ENCODE measurements around the gene MAGEA6. TPM values are rescaled to one million over a fixed set of nuclear protein-coding genes. Genes with fewer than 3 reads are reported as not detected.
"Not testable (repeated sequence)": the region's sequence is repeated elsewhere in the genome, so short reads cannot be mapped to it uniquely, and the experiment has no call there.

Gene MAGEA6
- total and polyA plus RNA-seq, 2 experiments from 2014 or later = 0.45 TPM; not detected in 1

DNA sequence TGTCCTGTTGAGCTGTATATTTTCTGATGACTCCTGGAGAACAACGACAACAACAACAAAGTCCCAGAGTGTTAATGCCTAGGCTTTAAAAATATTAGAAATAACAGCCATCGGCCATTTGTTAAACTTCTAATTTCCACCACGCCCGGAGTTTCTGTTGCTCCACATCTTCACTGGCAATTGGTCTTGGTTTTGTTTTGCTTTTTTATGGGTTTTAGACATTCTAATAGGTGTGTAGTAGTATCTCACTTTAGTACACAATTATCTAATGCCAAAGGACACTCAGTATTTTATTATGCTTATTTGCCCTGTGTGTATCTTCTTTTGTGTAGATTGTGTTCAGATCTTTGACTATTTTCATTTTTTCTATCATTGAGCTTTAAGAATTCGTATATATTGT is 30.9 kb downstream of the MAGEA6 start:
- no peak overlapping the region for H3K4me2 ChIP-seq
- no peaks in the 10 kb centered on the region for H3K79me2 ChIP-seq
- WGBS (ENCODE audit: low lambda C conversion rate, missing lambda C conversion rate) = 78% methylated on average over 5 of the region's 5 CpGs
- TF ChIP-seq EZH2phosphoT487 (IDR thresholded peaks at IDR 0.05; ENCODE audit: low read depth, severe bottlenecking, unreplicated experiment) = no peak
- no peaks in the 10 kb centered on the region for H4K20me1 ChIP-seq (ENCODE audit: insufficient read depth, poor library complexity, severe bottlenecking)
- no peaks in the 10 kb centered on the region for H3K9me2 ChIP-seq (replicated peaks; ENCODE audit: insufficient read depth)
- no peaks in the 10 kb centered on the region for H3K4me1 ChIP-seq (ENCODE audit: insufficient read depth)
- H3K4me3 ChIP-seq = no peak overlapping the region
- H3K27me3 ChIP-seq = no peaks in the 10 kb centered on the region
- no peak overlapping the region for H2AFZ ChIP-seq
- H3K27ac ChIP-seq = no peak overlapping the region
- H3K36me3 ChIP-seq (replicated peaks; ENCODE audit: insufficient read depth, low read depth) = no peaks in the 10 kb centered on the region
- no peaks in the 10 kb centered on the region for H3K9me3 ChIP-seq (ENCODE audit: low read depth)
- no peak for DNase-seq (ENCODE audit: low spot score)

GRCh38 chrX:152736528-152736927 is 33.0 kb downstream of the MAGEA6 start:
- not testable (repeated sequence) for H3K9me2 ChIP-seq (replicated peaks; ENCODE audit: insufficient read depth); H3K4me2 ChIP-seq; H2AFZ ChIP-seq; H3K36me3 ChIP-seq (replicated peaks; ENCODE audit: insufficient read depth, low read depth); H3K79me2 ChIP-seq; H3K27me3 ChIP-seq; H3K9me3 ChIP-seq (ENCODE audit: low read depth); H3K4me3 ChIP-seq; H3K27ac ChIP-seq; DNase-seq (ENCODE audit: low spot score); H4K20me1 ChIP-seq (ENCODE audit: insufficient read depth, poor library complexity, severe bottlenecking); H3K4me1 ChIP-seq (ENCODE audit: insufficient read depth)
- WGBS (ENCODE audit: low lambda C conversion rate, missing lambda C conversion rate) = 67% methylated on average over 12 of the region's 12 CpGs

DNA sequence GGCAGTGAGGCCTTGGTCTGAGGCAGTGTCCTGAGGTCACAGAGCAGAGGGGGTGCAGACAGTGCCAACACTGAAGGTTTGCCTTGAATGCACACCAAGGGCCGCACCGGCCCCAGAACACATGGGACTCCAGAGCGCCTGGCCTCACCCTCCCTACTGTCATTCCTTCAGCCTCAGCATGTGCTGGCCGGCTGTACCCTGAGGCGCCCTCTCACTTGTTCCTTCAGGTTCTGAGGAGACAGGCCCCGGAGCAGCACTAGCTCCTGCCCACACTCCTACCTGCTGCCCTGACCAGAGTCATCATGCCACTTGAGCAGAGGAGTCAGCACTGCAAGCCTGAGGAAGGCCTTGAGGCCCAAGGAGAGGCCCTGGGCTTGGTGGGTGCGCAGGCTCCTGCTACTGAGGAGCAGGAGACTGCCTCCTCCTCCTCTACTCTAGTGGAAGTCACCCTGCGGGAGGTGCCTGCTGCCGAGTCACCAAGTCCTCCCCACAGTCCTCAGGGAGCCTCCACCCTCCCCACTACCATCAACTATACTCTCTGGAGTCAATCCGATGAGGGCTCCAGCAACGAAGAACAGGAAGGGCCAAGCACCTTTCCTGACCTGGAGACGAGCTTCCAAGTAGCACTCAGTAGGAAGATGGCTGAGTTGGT is 33.5 kb downstream of the MAGEA6 start:
- H3K9me2 ChIP-seq (replicated peaks; ENCODE audit: insufficient read depth) = no peaks in the 10 kb centered on the region
- H3K4me3 ChIP-seq = no peak overlapping the region
- no peaks in the 10 kb centered on the region for H3K4me1 ChIP-seq (ENCODE audit: insufficient read depth)
- H3K27me3 ChIP-seq = no peaks in the 10 kb centered on the region
- H3K9me3 ChIP-seq (ENCODE audit: low read depth) = no peaks in the 10 kb centered on the region
- no peak for TF ChIP-seq EZH2phosphoT487 (IDR thresholded peaks at IDR 0.05; ENCODE audit: low read depth, severe bottlenecking, unreplicated experiment)
- TF ChIP-seq, protein P1, sequence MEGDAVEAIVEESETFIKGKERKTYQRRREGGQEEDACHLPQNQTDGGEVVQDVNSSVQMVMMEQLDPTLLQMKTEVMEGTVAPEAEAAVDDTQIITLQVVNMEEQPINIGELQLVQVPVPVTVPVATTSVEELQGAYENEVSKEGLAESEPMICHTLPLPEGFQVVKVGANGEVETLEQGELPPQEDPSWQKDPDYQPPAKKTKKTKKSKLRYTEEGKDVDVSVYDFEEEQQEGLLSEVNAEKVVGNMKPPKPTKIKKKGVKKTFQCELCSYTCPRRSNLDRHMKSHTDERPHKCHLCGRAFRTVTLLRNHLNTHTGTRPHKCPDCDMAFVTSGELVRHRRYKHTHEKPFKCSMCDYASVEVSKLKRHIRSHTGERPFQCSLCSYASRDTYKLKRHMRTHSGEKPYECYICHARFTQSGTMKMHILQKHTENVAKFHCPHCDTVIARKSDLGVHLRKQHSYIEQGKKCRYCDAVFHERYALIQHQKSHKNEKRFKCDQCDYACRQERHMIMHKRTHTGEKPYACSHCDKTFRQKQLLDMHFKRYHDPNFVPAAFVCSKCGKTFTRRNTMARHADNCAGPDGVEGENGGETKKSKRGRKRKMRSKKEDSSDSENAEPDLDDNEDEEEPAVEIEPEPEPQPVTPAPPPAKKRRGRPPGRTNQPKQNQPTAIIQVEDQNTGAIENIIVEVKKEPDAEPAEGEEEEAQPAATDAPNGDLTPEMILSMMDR (IDR thresholded peaks at IDR 0.05; ENCODE audit: poor library complexity) = no peak
- no peak for TF ChIP-seq EZH2 (IDR thresholded peaks at IDR 0.05; ENCODE audit: borderline replicate concordance)
- no peak overlapping the region for H2AFZ ChIP-seq
- DNase-seq (ENCODE audit: low spot score) = no peak
- H3K4me2 ChIP-seq = no peak overlapping the region
- H3K79me2 ChIP-seq = no peaks in the 10 kb centered on the region
- no peaks in the 10 kb centered on the region for H4K20me1 ChIP-seq (ENCODE audit: insufficient read depth, poor library complexity, severe bottlenecking)
- no peaks in the 10 kb centered on the region for H3K36me3 ChIP-seq (replicated peaks; ENCODE audit: insufficient read depth, low read depth)
- H3K27ac ChIP-seq = no peak overlapping the region
- 86% methylated on average over 12 of the region's 12 CpGs for WGBS (ENCODE audit: low lambda C conversion rate, missing lambda C conversion rate)

DNA sequence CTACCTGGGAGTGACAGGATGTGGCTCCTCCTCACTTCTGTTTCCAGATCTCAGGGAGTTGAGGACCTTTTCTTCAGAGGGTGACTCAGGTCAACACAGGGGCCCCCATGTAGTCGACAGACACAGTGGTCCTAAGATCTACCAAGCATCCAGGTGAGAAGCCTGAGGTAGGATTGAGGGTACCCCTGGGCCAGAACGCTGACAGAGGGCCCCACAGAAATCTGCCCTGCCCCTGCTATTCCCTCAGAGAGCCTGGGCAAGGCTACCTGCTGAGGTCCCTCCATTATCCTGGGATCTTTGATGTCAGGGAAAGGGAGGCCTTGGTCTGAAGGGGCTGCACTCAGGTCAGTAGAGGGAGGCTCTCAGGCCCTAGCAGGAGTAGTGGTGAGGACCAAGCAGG is 34.4 kb downstream of the MAGEA6 start:
- Histone ChIP-seq H4K20me1 (ENCODE audit: insufficient read depth, poor library complexity, severe bottlenecking) (no peaks in the 10 kb centered on the region), H3K27ac (no peak overlapping the region), H3K9me2 (replicated peaks; ENCODE audit: insufficient read depth) (no peaks in the 10 kb centered on the region), H2AFZ (no peak overlapping the region), H3K4me2 (no peak overlapping the region), H3K27me3 (no peaks in the 10 kb centered on the region), H3K4me1 (ENCODE audit: insufficient read depth) (no peaks in the 10 kb centered on the region), H3K4me3 (no peak overlapping the region), H3K36me3 (replicated peaks; ENCODE audit: insufficient read depth, low read depth) (no peaks in the 10 kb centered on the region), H3K9me3 (ENCODE audit: low read depth) (no peaks in the 10 kb centered on the region), H3K79me2 (no peaks in the 10 kb centered on the region)
- 77% methylated on average over 2 of the region's 2 CpGs for WGBS (ENCODE audit: low lambda C conversion rate, missing lambda C conversion rate)
- no peak for DNase-seq (ENCODE audit: low spot score)
- TF ChIP-seq EZH2phosphoT487 (IDR thresholded peaks at IDR 0.05; ENCODE audit: low read depth, severe bottlenecking, unreplicated experiment) = no peak
- no peak for TF ChIP-seq EZH2 (IDR thresholded peaks at IDR 0.05; ENCODE audit: borderline replicate concordance)
- TF ChIP-seq, protein P1 (IDR thresholded peaks at IDR 0.05; ENCODE audit: poor library complexity) = no peak

GRCh38 chrX:152734143-152734858 is 35.2 kb downstream of the MAGEA6 start:
- not testable (repeated sequence) for H3K4me3 ChIP-seq; H3K27me3 ChIP-seq; H3K27ac ChIP-seq; H3K4me1 ChIP-seq (ENCODE audit: insufficient read depth); H3K4me2 ChIP-seq; H4K20me1 ChIP-seq (ENCODE audit: insufficient read depth, poor library complexity, severe bottlenecking); H3K9me3 ChIP-seq (ENCODE audit: low read depth); H3K9me2 ChIP-seq (replicated peaks; ENCODE audit: insufficient read depth); H2AFZ ChIP-seq; DNase-seq (ENCODE audit: low spot score); H3K79me2 ChIP-seq; H3K36me3 ChIP-seq (replicated peaks; ENCODE audit: insufficient read depth, low read depth)
- WGBS (ENCODE audit: low lambda C conversion rate, missing lambda C conversion rate) = 92% methylated on average over 20 of the region's 22 CpGs

All from hepatocyte (in vitro differentiated cells).